Ectodermal cell (in vitro differentiated cells): ENCODE data around the gene PREX1.
"Not testable (repeated sequence)": the region's sequence is repeated elsewhere in the genome, so short reads cannot be mapped to it uniquely, and the experiment has no call there.

ENCODE experiments used
- H3K27ac ChIP-seq: 2 replicates; pipeline ENCODE4 v1.7.0; 2013; ENCODE audit warnings: mild to moderate bottlenecking, low read depth, low read length; ENCODE audit not compliant: insufficient read depth, poor library complexity, severe bottlenecking
- H3K27me3 ChIP-seq: 2 replicates; pipeline ENCODE4 v1.7.0; 2013; ENCODE audit warnings: mild to moderate bottlenecking, low read length; ENCODE audit not compliant: insufficient read depth, control insufficient read depth, poor library complexity, severe bottlenecking
- H3K36me3 ChIP-seq: one replicate; pipeline ENCODE4 v1.7.0; 2013; ENCODE audit warnings: low read length; ENCODE audit not compliant: control insufficient read depth, insufficient read depth
- H3K4me1 ChIP-seq: one replicate; pipeline ENCODE4 v1.7.0; 2013; ENCODE audit warnings: low read length; ENCODE audit not compliant: control insufficient read depth, insufficient read depth
- H3K4me3 ChIP-seq: 2 replicates; pipeline ENCODE4 v1.7.0; 2013; ENCODE audit warnings: low read depth, low read length, control low read depth; ENCODE audit not compliant: insufficient read depth
- H3K9me3 ChIP-seq: 2 replicates; pipeline ENCODE4 v1.7.0; 2013; ENCODE audit warnings: mild to moderate bottlenecking, low read length, moderate library complexity; ENCODE audit not compliant: control insufficient read depth
- WGBS, 2 experiments: methylation state at CpG; one replicate each; pipeline ENCODE4 v1.1.7; 2013; ENCODE audit warnings: missing lambda C conversion rate in 2 of 2; 5-methylcytosine and 5-hydroxymethylcytosine counted together

Gene PREX1

DNA sequence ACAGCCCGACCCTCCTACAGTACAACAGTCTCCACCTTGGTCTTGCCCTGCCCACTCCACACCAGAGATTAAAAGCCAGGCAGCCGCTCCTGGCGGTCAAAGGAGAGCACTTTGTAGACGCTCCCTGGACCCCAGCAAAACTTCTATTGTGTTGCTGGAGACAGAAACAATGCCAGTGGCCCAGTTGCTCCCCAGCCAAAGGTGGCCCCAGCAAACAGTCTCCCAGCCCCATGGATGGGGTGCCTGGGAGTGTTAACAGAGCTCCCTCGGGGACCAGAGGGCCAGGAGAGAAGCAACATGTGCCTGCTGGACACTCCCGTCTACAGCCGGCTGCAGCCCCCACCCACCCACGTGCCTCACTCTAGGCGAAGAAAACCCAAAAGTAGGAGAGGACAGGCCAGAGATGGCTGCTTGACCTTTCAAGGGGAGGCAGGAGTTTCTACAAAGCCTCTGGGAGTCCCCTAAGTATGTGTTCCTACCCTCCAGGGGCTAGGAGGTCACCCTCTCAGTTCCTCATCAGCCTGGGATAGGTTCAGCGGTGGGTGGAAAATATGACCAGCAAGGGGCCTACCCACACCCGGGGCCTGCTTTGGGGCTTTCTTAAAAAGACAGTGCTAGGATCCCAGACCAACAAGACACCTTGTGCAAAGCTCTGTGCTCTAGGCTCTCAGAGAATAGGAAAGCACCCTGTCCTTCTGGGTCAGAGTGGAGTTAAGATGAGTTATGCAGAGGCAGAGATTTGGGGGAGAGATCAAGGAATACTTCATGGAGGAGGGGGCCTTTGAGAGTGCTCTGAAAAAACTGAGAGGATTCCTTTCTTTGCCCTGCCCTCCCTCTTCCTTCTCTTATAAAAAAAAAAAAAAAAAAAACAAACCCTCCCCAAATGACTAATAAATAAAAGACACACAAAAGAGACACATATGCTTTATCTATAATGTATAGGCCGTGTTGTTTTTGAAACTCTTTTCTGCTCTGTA, 19.0 kb upstream of the PREX1 start:
- H3K4me3 ChIP-seq: no peak overlapping the region

DNA sequence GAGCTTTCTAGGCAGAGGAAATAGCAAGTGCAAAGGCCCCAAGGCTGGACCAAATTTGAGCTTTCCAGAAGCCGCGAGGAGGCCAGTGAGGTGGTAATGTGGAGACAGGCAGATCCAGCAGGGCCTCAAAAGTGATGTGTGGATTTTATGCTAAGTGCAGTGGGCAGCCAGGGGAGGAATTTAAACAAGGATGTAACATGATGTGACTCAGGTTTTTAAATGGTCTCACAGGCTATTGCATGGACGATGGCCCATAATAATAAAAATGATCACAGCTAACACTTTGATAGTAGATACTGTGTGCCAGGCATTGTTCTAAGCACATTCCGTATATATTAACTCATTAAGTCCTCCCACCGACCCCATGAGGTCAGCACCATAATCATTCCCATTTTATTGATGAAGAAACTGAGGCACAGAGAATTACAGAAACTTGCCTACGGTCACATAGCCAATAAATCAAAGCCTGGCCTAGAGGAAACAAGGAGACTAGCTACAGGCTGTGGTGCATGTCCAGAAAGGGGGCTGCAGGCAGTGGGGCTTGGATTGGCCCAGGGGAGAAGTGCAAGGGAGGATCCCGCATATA, 18.0 kb upstream of the PREX1 start:
- H3K27ac ChIP-seq: no peak overlapping the region
- no peaks in the 10 kb centered on the region for H3K27me3 ChIP-seq
- no peaks in the 10 kb centered on the region for H3K36me3 ChIP-seq
- H3K4me1 ChIP-seq: peaks cover 12% of the 10 kb centered on the region
- H3K4me3 ChIP-seq: no peak overlapping the region
- 88 to 89% methylated on average over 7 of the region's 7 CpGs for WGBS, 2 experiments
- H3K9me3 ChIP-seq: no peaks in the 10 kb centered on the region

More for the DNA sequence above, 19.0 kb upstream of the PREX1 start:
- Histone ChIP-seq H3K36me3 (no peaks in the 10 kb centered on the region), H3K27me3 (no peaks in the 10 kb centered on the region), H3K9me3 (no peaks in the 10 kb centered on the region), H3K27ac (no peak overlapping the region), H3K4me1 (peaks cover 12% of the 10 kb centered on the region)
- 15 to 20% methylated on average over 12 of the region's 12 CpGs for WGBS, 2 experiments

DNA sequence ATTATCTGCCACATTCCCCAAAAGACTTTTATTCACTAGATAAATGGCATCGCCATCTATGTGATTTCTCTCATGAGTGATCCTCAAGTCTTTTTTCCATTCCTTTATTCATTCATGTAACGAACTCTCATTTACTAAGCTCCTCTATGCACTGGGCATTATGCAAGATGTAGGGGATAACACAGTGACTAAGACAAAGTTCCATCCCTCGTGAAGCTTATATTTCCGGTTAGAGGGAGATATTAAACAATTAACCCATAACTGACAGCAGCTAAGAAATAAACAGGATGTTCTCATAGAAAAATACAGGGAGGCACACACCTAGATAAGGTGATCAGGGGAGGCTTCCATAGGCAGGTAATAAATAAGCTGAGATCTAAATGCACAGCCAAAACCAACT, 17.2 kb upstream of the PREX1 start:
- no peak overlapping the region for H3K4me3 ChIP-seq
- 86 to 94% methylated on average over 2 to 4 of the region's 4 CpGs for WGBS, 2 experiments
- H3K9me3 ChIP-seq: no peaks in the 10 kb centered on the region
- no peaks in the 10 kb centered on the region for H3K36me3 ChIP-seq
- H3K4me1 ChIP-seq: peaks cover 7% of the 10 kb centered on the region
- H3K27me3 ChIP-seq: no peaks in the 10 kb centered on the region
- no peak overlapping the region for H3K27ac ChIP-seq

DNA sequence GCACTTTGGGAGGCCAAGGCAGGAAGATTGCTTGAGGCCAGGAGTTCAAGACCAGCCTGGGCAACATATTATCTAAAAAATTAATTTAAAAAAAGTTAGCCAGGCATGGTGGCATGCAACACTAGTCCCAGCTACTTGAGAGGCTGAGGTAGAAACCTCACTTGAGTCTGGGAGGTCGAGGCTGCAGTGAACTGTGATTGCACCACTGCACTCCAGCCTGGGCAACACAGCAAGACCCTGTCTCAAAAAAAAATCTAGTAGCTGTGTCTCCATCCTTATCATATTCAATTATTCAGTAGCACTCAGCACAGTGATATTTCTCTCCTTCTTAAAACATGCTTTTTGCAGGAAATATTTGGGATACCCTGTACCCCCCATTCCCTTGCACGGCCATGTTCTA, 16.1 kb upstream of the PREX1 start:
- H3K4me1 ChIP-seq, H3K4me3 ChIP-seq, H3K9me3 ChIP-seq, H3K27me3 ChIP-seq, H3K36me3 ChIP-seq, H3K27ac ChIP-seq: not testable (repeated sequence)
- WGBS, 2 experiments: 64 to 71% methylated on average over 2 of the region's 2 CpGs

- Histone ChIP-seq H3K36me3 (no peaks in the 10 kb centered on the region), H3K9me3 (no peaks in the 10 kb centered on the region), H3K27me3 (no peaks in the 10 kb centered on the region), H3K4me3 (no peak overlapping the region), H3K4me1 (peaks cover 7% of the 10 kb centered on the region), H3K27ac (no peak overlapping the region)
- 93 to 95% methylated on average over 6 of the region's 6 CpGs for WGBS, 2 experiments
These were observed 15.4 kb upstream of the PREX1 start for GRCh38 chr20:48843057-48843806.

DNA sequence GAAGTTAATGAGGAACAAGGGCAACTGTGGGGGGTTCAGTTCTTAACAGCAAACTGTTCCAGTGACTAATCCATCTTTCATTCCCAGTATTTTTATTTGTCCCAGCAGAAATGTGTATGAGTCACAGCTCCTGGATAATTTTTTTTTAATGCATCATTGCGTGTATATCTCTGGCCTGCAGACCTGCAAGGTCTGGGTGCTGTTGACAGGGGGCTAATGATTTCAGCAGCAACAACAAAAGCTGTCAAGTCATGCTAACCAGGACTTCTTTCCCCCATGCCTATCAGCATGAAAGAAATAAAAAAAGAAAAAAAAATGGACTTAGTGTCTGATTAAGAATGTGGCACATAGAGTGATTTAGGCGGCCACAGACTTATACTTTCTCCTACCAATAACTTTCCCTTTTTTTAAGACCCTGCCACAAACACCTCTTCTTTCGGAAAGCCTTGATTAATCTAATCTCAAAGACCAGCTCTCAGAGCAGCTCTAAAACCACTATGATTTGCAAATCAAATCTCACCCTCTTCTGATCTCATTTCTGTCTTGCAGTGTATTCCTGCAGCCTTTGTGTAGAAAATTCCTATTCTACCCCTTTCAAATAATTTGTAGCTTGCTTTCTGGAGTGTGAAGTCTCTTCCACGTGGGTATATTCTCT, 14.2 kb upstream of the PREX1 start:
- Histone ChIP-seq H3K27ac (no peak overlapping the region), H3K9me3 (no peaks in the 10 kb centered on the region), H3K27me3 (no peaks in the 10 kb centered on the region), H3K4me3 (no peak overlapping the region), H3K4me1 (peaks cover 7% of the 10 kb centered on the region), H3K36me3 (no peaks in the 10 kb centered on the region)
- 84 to 88% methylated on average over 4 of the region's 4 CpGs for WGBS, 2 experiments

- Histone ChIP-seq H3K9me3 (no peaks in the 10 kb centered on the region), H3K36me3 (no peaks in the 10 kb centered on the region), H3K27me3 (no peaks in the 10 kb centered on the region), H3K4me3 (no peak overlapping the region), H3K27ac (no peak overlapping the region), H3K4me1 (peaks cover under 1% of the 10 kb centered on the region)
- 77 to 80% methylated on average over 7 of the region's 7 CpGs for WGBS, 2 experiments
These were observed 13.5 kb upstream of the PREX1 start for GRCh38 chr20:48841196-48841874.

DNA sequence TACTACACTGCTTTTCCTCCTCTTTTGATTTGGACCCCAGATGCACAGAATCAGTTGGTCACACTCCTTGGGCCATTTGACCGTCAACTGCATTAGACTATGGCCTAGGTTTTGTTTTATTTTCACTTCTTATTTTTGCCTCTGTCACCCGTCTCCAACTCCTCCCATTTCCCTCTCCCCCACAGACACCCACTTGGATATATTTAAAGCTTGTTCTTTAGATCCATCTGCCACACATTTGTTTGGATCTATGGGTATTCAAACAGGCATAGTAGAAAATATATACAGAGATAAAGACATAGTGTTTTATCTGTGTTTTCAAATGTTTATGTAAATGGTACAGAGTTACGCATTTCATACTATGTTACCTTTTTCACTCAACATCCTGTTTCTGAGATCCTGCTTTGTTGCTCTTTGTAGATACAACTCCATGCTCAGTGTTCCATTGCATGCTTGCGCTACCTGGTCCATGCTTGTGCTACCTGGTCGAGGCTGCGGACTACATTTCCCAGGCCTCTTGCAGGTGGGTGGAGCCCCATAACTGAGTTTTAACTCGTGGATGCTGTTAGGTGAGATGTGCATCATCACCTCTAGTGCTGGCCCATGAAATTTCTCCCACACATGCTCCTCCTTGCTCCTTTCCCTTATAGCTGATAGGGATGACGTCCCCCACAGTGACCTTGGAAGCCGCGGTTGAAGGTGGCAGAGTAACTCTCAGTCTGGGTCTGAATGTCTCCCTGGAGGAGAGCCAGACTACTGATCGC, 11.5 kb upstream of the PREX1 start:
- WGBS, 2 experiments: 86 to 89% methylated on average over 11 of the region's 11 CpGs
- no peaks in the 10 kb centered on the region for H3K27me3 ChIP-seq
- no peaks in the 10 kb centered on the region for H3K4me1 ChIP-seq
- no peaks in the 10 kb centered on the region for H3K9me3 ChIP-seq
- no peaks in the 10 kb centered on the region for H3K36me3 ChIP-seq
- H3K4me3 ChIP-seq: no peak overlapping the region
- no peak overlapping the region for H3K27ac ChIP-seq

DNA sequence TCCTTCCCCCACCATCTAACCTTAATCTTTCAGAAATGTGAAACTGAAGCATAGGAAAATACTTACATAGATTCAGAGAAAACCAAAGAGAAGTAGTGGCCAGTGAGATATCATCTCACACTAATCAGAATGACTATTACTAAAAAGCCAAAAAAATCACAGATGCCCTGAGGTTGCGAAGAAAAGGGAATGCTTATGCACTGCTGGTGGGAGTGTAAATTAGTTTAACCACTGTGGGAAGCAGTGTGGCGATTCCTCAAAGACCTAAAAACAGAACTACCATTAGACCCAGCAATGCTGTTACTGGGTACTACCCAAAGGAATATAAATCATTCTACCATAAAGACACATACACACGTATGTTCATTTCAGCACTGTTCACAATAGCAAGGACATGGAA, 9.2 kb upstream of the PREX1 start:
- peaks cover 7% of the 10 kb centered on the region for H3K4me1 ChIP-seq
- H3K9me3 ChIP-seq: no peaks in the 10 kb centered on the region
- H3K27me3 ChIP-seq: no peaks in the 10 kb centered on the region
- no peaks in the 10 kb centered on the region for H3K36me3 ChIP-seq
- H3K27ac ChIP-seq: no peak overlapping the region
- no peak overlapping the region for H3K4me3 ChIP-seq
- WGBS, 2 experiments: 93 to 94% methylated on average over 3 of the region's 3 CpGs
